Activated CD4-positive, alpha-beta memory T cell treated with anti-CD3 and anti-CD28 coated beads for 36 hours (primary cell): Measurements from ENCODE around the gene PFKFB4. TPM values are rescaled to one million over a fixed set of nuclear protein-coding genes. Genes with fewer than 3 reads are reported as not detected.

Source experiments
- CTCF ChIA-PET: fragments of 350-600 bp; sonication (Branson Sonifier 250); formaldehyde crosslinking; loops from one replicate; lab custom pipeline; 2021; ENCODE audit warnings: antibody characterized with exemption, inconsistent platforms; lab: Charles Lee
- POLR2A ChIA-PET: fragments of 350-600 bp; sonication (Branson Sonifier 250); formaldehyde crosslinking; loops from one replicate; lab custom pipeline; 2021; ENCODE audit warnings: antibody characterized with exemption; lab: Charles Lee
- DNase-seq: peaks from one replicate; pipeline ENCODE4 v3.0.0-alpha.2; 2020
- H3K27ac Mint-ChIP-seq: one replicate; pipeline ENCODE4 v1.8.0; 2021; ENCODE audit warnings: mixed read lengths
- H3K27me3 Mint-ChIP-seq: one replicate; pipeline ENCODE4 v1.8.0; 2021; ENCODE audit warnings: mixed read lengths
- H3K36me3 Mint-ChIP-seq: one replicate; pipeline ENCODE4 v1.8.0; 2021; ENCODE audit warnings: mixed read lengths
- H3K4me1 Mint-ChIP-seq: one replicate; pipeline ENCODE4 v1.8.0; 2021; ENCODE audit warnings: low read depth, mixed read lengths
- H3K4me3 Mint-ChIP-seq: one replicate; pipeline ENCODE4 v1.8.0; 2021; ENCODE audit warnings: mild to moderate bottlenecking, mixed read lengths
- H3K9me3 Mint-ChIP-seq: one replicate; pipeline ENCODE4 v1.8.0; 2021; ENCODE audit warnings: mixed read lengths
- intact Hi-C: fragments of 100-400 bp; cut with micrococcal nuclease; formaldehyde crosslinking; loops from one replicate; pipeline ENCODE4 v1.15.1; 2023
- total RNA-seq, 2 experiments: library from RNA; stranded (reverse); gene quantifications; one replicate each; pipeline ENCODE4 v1.2.3, GENCODE V29; 2021

Gene PFKFB4
- total RNA-seq, 2 experiments from 2014 or later: 19.4 to 22.4 TPM

- ChIA-PET POLR2A (no interaction called here), CTCF (no interaction called here)
- Mint-ChIP-seq H3K36me3 (no peaks in the 10 kb centered on the region), H3K27ac (no peak overlapping the region), H3K9me3 (no peaks in the 10 kb centered on the region), H3K4me1 (no peaks in the 10 kb centered on the region), H3K4me3 (no peak overlapping the region), H3K27me3 (no peaks in the 10 kb centered on the region)
- no peak for DNase-seq
- intact Hi-C loops: no loop called here
Observed at GRCh38 chr3:48575366-48575765, 18.8 kb upstream of the PFKFB4 start.

DNA sequence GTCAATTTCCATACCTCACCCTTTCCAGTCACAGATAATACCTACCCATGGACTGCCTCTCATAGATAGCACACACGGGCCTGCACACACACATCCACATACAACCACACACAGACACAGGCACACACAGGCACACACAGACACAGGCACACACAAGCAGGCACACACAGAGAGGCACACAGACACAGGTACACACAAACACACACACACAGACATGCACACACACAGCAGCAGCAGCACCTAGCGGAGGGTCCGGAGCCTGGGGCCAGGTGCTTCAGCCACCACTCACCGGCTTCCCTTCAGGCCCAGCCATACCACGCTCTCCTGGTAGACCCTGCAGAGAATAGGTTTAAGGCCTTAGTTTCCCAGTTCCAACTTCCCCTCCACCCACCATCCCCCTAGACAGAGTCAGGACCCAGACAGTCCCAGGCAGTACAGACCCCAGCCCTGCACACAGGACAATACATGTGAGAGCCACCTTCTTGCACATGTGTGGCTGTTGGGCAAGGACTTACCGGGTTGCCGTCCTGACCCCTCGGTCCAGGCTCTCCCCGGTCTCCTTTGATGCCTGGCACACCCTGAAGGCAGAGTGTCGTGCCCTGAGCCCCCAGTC, 17.5 kb upstream of the PFKFB4 start:
- no peak overlapping the region for H3K27ac Mint-ChIP-seq
- no peaks in the 10 kb centered on the region for H3K27me3 Mint-ChIP-seq
- ChIA-PET CTCF (interaction anchor here (0.8 kb wide), 1 partner anchor 174 kb away, joined by 3 read pairs; no protein-coding TSS in a partner anchor), POLR2A (no interaction called here)
- DNase-seq: no peak
- H3K36me3 Mint-ChIP-seq: no peaks in the 10 kb centered on the region
- intact Hi-C loops: no loop called here
- no peaks in the 10 kb centered on the region for H3K4me1 Mint-ChIP-seq
- no peaks in the 10 kb centered on the region for H3K9me3 Mint-ChIP-seq
- no peak overlapping the region for H3K4me3 Mint-ChIP-seq

DNA sequence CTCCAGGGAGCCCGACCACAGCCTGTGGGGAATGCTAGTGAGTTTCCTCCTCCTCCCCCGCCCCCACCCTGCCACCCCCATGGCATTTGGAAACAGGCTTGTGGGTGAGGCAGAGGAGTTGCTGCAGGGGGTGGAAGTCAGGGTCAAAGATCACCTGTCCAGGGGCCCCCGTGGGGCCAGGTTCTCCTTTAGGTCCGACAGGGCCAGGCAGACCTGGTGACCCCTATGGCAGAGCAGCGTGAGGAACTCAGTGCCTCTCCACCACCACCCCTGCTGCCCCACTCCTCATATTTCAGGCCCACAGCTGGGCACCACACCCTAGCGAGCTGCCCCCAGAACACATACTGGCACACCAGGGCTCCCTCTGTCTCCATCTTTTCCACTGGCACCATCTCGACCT, 15.9 kb upstream of the PFKFB4 start:
- Mint-ChIP-seq H3K9me3 (no peaks in the 10 kb centered on the region), H3K27me3 (no peaks in the 10 kb centered on the region), H3K27ac (no peak overlapping the region), H3K4me3 (no peak overlapping the region), H3K36me3 (no peaks in the 10 kb centered on the region), H3K4me1 (no peaks in the 10 kb centered on the region)
- ChIA-PET CTCF (no interaction called here), POLR2A (no interaction called here)
- intact Hi-C loops: no loop called here
- DNase-seq: no peak

DNA sequence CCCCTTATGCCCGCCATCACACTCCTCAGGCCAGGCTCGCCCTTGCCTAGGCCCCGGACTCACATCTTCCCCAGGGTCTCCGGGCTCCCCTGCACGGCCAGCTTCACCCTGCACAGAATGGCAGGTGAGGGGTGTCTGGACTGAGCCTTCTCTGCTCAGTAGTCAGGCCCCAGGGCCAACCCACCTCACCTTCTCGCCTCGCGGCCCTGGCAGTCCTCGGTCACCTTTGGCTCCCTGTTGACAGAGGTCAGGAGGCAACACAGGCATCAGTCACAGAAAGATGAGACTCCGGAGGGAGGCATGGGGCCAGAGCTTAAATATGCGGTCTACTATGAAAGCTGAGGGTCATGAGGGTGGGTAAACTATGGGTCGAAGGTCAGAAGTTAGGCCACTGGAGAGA, 15.3 kb upstream of the PFKFB4 start:
- intact Hi-C loops: no loop called here
- no peak for DNase-seq
- CTCF ChIA-PET: no interaction called here
- Mint-ChIP-seq H3K36me3 (no peaks in the 10 kb centered on the region), H3K27me3 (no peaks in the 10 kb centered on the region), H3K4me3 (no peak overlapping the region), H3K4me1 (no peaks in the 10 kb centered on the region), H3K9me3 (no peaks in the 10 kb centered on the region), H3K27ac (no peak overlapping the region)
- POLR2A ChIA-PET: no interaction called here

DNA sequence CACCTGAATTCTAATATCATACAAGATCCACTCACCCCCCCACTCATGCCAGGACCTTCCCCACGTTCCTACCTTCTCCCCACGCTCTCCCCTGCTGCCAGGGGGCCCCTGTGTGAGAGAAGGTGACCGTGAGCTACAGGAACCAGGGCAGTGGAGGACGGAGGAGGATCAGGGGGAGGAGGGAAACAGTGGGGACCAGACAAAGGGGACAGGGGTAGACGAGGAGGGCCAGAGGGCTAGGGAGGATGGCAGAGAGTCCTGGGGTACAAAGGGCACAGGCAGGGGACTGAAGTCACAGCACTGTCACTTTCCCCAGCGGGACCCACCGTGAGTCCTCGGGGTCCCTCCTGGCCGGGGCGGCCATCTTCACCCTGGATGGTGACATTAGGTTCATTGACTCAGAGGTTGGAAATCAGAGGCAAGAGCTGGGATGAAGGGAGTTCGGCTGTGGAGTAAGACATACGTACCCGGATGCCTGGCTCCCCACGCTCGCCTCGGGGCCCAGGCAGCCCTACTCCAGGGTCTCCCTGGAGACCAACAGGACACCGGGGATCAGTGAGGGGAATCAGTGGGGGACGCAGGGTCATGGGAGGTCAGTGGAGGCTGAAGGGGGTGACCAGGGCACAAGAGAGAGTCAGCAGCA, 13.3 kb upstream of the PFKFB4 start:
- H3K9me3 Mint-ChIP-seq: no peaks in the 10 kb centered on the region
- ChIA-PET POLR2A (no interaction called here), CTCF (interaction anchor here (0.6 kb wide), 1 partner anchor 22 kb away, joined by 3 read pairs; no protein-coding TSS in a partner anchor)
- no peak overlapping the region for H3K4me3 Mint-ChIP-seq
- DNase-seq: no peak
- H3K36me3 Mint-ChIP-seq: no peaks in the 10 kb centered on the region
- intact Hi-C loops: no loop called here
- H3K4me1 Mint-ChIP-seq: peaks cover 3% of the 10 kb centered on the region
- no peak overlapping the region for H3K27ac Mint-ChIP-seq
- no peaks in the 10 kb centered on the region for H3K27me3 Mint-ChIP-seq

DNA sequence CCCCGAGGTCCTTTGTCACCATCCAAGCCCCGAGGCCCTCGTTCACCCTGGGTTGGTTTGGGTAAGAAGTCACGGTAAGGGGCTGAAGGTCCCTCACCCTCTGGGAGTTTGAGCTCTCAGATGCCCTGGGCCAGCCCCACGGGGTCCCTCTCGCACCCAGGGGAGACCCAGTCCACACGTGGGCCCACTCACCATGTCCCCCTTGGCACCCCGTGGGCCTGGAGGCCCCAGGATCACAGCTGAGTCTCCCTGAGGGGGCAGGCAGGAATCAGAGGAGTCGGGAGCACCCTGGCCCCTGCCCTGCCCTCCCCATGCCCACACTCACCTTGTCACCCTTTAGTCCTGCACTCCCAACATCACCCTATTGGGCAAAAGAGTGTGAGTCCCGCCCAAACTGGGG, 12.8 kb upstream of the PFKFB4 start:
- no peak overlapping the region for H3K27ac Mint-ChIP-seq
- H3K4me1 Mint-ChIP-seq: peaks cover 3% of the 10 kb centered on the region
- no peaks in the 10 kb centered on the region for H3K27me3 Mint-ChIP-seq
- no peaks in the 10 kb centered on the region for H3K36me3 Mint-ChIP-seq
- H3K9me3 Mint-ChIP-seq: no peaks in the 10 kb centered on the region
- ChIA-PET POLR2A (no interaction called here), CTCF (interaction anchor here (0.6 kb wide), 1 partner anchor 22 kb away, joined by 3 read pairs; no protein-coding TSS in a partner anchor)
- no peak for DNase-seq
- intact Hi-C loops: no loop called here
- H3K4me3 Mint-ChIP-seq: no peak overlapping the region

- Mint-ChIP-seq H3K9me3 (no peaks in the 10 kb centered on the region), H3K36me3 (no peaks in the 10 kb centered on the region), H3K4me3 (no peak overlapping the region), H3K4me1 (peaks cover 3% of the 10 kb centered on the region), H3K27me3 (no peaks in the 10 kb centered on the region), H3K27ac (no peak overlapping the region)
- intact Hi-C loops: no loop called here
- DNase-seq: no peak
- CTCF ChIA-PET: no interaction called here
- POLR2A ChIA-PET: no interaction called here
Observed at GRCh38 chr3:48568476-48568875, 11.9 kb upstream of the PFKFB4 start.

- CTCF ChIA-PET: no interaction called here
- no peak for DNase-seq
- H3K4me3 Mint-ChIP-seq: no peak overlapping the region
- peaks cover 3% of the 10 kb centered on the region for H3K4me1 Mint-ChIP-seq
- no peaks in the 10 kb centered on the region for H3K36me3 Mint-ChIP-seq
- H3K27ac Mint-ChIP-seq: no peak overlapping the region
- H3K27me3 Mint-ChIP-seq: no peaks in the 10 kb centered on the region
- no peaks in the 10 kb centered on the region for H3K9me3 Mint-ChIP-seq
- POLR2A ChIA-PET: no interaction called here
- intact Hi-C loops: no loop called here
Observed at GRCh38 chr3:48567500-48567899, 10.9 kb upstream of the PFKFB4 start.

DNA sequence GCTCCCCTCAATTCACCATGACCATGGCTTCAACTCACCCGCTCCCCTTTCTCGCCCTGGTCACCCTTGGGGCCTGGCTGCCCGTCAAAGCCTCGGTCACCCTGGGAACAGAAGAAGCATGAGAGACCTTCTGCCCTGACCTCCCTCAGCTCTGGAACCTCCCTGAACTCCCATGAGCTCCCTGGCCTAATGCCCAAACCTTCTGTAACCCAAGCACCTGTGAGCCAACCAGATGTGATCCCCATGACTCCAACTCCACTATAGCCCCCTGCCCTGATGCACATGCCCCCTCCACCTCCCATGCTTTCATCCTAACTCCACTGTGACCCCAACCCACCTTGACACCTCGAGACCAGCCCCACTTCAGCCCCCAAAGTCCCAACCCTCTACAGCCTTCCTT, 10.5 kb upstream of the PFKFB4 start:
- CTCF ChIA-PET: no interaction called here
- Mint-ChIP-seq H3K36me3 (no peaks in the 10 kb centered on the region), H3K9me3 (no peaks in the 10 kb centered on the region), H3K27me3 (no peaks in the 10 kb centered on the region), H3K27ac (no peak overlapping the region), H3K4me1 (peaks cover 3% of the 10 kb centered on the region), H3K4me3 (no peak overlapping the region)
- intact Hi-C loops: no loop called here
- POLR2A ChIA-PET: no interaction called here
- no peak for DNase-seq

DNA sequence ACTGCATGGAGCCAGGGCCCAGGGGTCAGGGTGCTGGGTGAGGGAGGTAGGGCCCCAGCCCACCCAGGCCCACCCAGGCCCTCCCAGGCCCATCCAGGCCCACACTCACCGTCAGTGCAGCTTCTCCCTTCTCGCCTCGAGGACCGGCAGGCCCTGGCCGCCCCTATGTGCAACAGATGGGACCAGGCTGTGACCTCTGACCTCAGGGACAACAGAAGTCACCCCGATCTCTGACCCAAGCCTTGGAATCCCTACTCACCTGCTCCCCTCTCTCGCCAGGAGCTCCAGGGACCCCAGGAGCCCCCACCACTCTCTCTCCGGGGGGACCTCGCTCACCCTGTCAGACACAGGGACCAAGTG, 9.8 kb upstream of the PFKFB4 start:
- Mint-ChIP-seq H3K9me3 (no peaks in the 10 kb centered on the region), H3K36me3 (no peaks in the 10 kb centered on the region), H3K4me3 (no peak overlapping the region), H3K27me3 (no peaks in the 10 kb centered on the region), H3K27ac (no peak overlapping the region), H3K4me1 (peaks cover 3% of the 10 kb centered on the region)
- ChIA-PET CTCF (no interaction called here), POLR2A (no interaction called here)
- intact Hi-C loops: no loop called here
- DNase-seq: no peak

DNA sequence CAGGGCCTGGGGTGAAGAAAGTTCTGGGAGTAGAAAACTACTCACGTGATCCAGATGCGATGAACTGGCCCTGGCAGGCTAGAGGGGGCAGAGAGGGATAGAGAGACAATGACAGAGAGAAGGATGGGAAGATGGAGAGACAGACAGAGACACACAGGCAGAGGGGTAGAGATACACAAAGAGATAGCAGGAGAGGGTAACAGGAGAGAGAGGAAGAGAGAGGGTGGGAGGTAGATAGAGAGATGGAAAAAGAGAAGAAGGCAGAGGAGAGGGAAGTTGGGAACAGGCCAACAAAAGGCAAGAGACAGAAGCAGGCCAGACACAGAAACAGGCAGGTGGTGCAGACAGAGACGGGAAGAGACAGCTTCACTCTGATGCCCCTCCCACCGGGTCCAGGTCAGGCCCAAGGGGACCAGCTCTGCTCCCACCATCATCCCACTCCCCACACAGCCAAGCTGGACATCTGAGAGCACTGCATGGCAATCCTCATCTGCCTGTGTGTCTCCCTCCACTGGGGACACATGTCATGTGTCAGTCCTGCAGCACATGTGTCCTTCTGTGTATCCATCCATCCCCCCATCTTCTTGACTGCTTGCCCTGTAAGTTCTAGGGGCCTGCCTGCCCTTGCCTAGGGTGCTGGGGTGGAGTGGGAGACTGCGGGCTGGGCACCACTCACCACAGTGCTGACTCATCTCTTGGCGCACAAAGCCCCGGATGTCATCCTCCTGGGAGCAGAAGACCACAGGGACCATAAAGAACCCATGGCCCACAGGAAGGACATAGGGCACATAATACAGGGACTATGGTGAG, 9.2 kb upstream of the PFKFB4 start:
- peak; percentile 30 for DNase-seq
- H3K36me3 Mint-ChIP-seq: no peaks in the 10 kb centered on the region
- CTCF ChIA-PET: interaction anchor here (0.6 kb wide), 1 partner anchor 130 kb away, joined by 3 read pairs; no protein-coding TSS in a partner anchor
- peaks cover 3% of the 10 kb centered on the region for H3K4me1 Mint-ChIP-seq
- no peak overlapping the region for H3K27ac Mint-ChIP-seq
- H3K9me3 Mint-ChIP-seq: no peaks in the 10 kb centered on the region
- H3K4me3 Mint-ChIP-seq: no peak overlapping the region
- intact Hi-C loops: no loop called here
- POLR2A ChIA-PET: no interaction called here
- no peaks in the 10 kb centered on the region for H3K27me3 Mint-ChIP-seq

- H3K4me1 Mint-ChIP-seq: peaks cover 3% of the 10 kb centered on the region
- H3K9me3 Mint-ChIP-seq: no peaks in the 10 kb centered on the region
- no peak for DNase-seq
- no peak overlapping the region for H3K4me3 Mint-ChIP-seq
- CTCF ChIA-PET: interaction anchor here (0.6 kb wide), 1 partner anchor 129 kb away, joined by 3 read pairs; no protein-coding TSS in a partner anchor
- POLR2A ChIA-PET: no interaction called here
- H3K27ac Mint-ChIP-seq: no peak overlapping the region
- no peaks in the 10 kb centered on the region for H3K27me3 Mint-ChIP-seq
- intact Hi-C loops: no loop called here
- no peaks in the 10 kb centered on the region for H3K36me3 Mint-ChIP-seq
Observed at GRCh38 chr3:48565186-48565585, 8.6 kb upstream of the PFKFB4 start.
